ENCODE results near the gene ARL3.

ARL3 gene

DNA sequence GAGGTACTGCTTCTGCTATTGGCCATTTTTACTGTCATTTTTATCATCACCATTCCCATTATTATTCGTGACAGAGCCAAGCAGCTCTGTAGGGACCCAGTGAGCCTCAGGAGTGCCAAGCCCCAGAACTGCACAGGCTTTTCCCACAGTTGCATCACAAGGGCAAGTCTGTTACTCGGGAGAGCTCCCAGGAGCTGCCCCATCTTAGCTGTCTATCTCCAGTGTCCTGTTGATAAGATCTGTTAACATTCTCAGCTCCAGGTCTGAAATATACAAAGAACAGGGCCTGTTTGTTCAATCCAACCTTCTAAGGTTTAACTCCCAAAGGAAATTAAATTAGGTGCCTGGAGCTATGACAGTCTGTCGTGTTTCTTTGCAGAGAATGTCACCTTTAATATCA, 90.1 kb downstream of the ARL3 start:
- no peak overlapping the region for H3K4me3 ChIP-seq (replicated peaks; ENCODE audit: low read depth, low read length)
- DNase-seq (ENCODE audit: low read depth): no peak
- no peak for TF ChIP-seq CTCF (IDR thresholded peaks at IDR 0.05; ENCODE audit: low read length, missing control alignments)

All from fibroblast of pulmonary artery (primary cell).